PC-9 (cell line): ENCODE results near the gene B3GAT1.

Experiments used
- CTCF ChIP-seq: fragments of 200-600 bp; sonication (generic); conservative IDR thresholded peaks from 2 replicates; pipeline ENCODE4 v1.6.1; 2017; ENCODE audit warnings: mixed run types, antibody characterized with exemption, mild to moderate bottlenecking, moderate library complexity
- EZH2 ChIP-seq: fragments of 200-600 bp; sonication (generic); IDR thresholded peaks from 2 replicates; pipeline ENCODE4 v1.8.0; 2017; ENCODE audit warnings: antibody characterized with exemption, low read depth

- TF ChIP-seq CTCF (no peak), EZH2 (no peak)
These were observed 5.5 kb downstream of the B3GAT1 start for GRCh38 chr11:134406264-134407185.
